HepG2 (cell line): ENCODE measurements around the gene ESYT1. TPM values are rescaled to one million over a fixed set of nuclear protein-coding genes. Genes with fewer than 3 reads are reported as not detected.

Source experiments
- ATF1 ChIP-seq: IDR thresholded peaks from 2 replicates; pipeline ENCODE4 v1.6.1; 2016; ENCODE audit warnings: mild to moderate bottlenecking, control low read depth
- E2F1 ChIP-seq: sonication (generic); formaldehyde crosslinking; IDR thresholded peaks from 2 replicates; pipeline ENCODE4 v1.5.0; 2020; ENCODE audit warnings: missing genetic modification reagents
- GABPB1 ChIP-seq: IDR thresholded peaks from 2 replicates; pipeline ENCODE4 v1.6.1; 2016; ENCODE audit warnings: mild to moderate bottlenecking, missing genetic modification reagents, moderate library complexity, missing compliant biosample characterization
- KDM3A ChIP-seq: IDR thresholded peaks from 2 replicates; pipeline ENCODE4 v1.6.1; 2018; ENCODE audit warnings: low read depth, missing compliant biosample characterization
- KLF9 ChIP-seq: IDR thresholded peaks from 2 replicates; pipeline ENCODE4 v1.6.1; 2016; ENCODE audit warnings: low read depth
- MAFF ChIP-seq: IDR thresholded peaks from 2 replicates; pipeline ENCODE4 v1.6.1; 2011; ENCODE audit warnings: low read depth, low read length, improper control_type of control experiment
- MAX ChIP-seq: IDR thresholded peaks from 2 replicates; pipeline ENCODE4 v1.6.1; 2012; ENCODE audit warnings: inconsistent platforms
- MBNL3 ChIP-seq: fragments of 250-450 bp; sonication (Bioruptor Pico); conservative IDR thresholded peaks from 2 replicates; pipeline ENCODE4 v1.8.0; 2022; ENCODE audit warnings: mild to moderate bottlenecking, inconsistent platforms
- MTF2 ChIP-seq: sonication (generic); formaldehyde crosslinking; IDR thresholded peaks from 2 replicates; pipeline ENCODE4 v1.5.0; 2020; ENCODE audit warnings: missing genetic modification reagents, borderline replicate concordance
- MYNN ChIP-seq: sonication (generic); formaldehyde crosslinking; IDR thresholded peaks from 2 replicates; pipeline ENCODE4 v1.4.0; 2020; ENCODE audit warnings: mild to moderate bottlenecking, low read depth, missing genetic modification reagents
- PHF8 ChIP-seq: sonication (generic); formaldehyde crosslinking; IDR thresholded peaks from 2 replicates; pipeline ENCODE4 v1.5.0; 2020; ENCODE audit warnings: missing genetic modification reagents
- POGK ChIP-seq: sonication (generic); formaldehyde crosslinking; conservative IDR thresholded peaks from 2 replicates; pipeline ENCODE4 v1.8.0; 2022; ENCODE audit warnings: mild to moderate bottlenecking, moderate library complexity, missing genetic modification reagents
- PREB ChIP-seq: sonication (generic); formaldehyde crosslinking; IDR thresholded peaks from 2 replicates; pipeline ENCODE4 v1.4.0; 2020; ENCODE audit warnings: missing genetic modification reagents
- TAF1 ChIP-seq: sonication (generic); formaldehyde crosslinking; IDR thresholded peaks from 2 replicates; pipeline ENCODE4 v1.4.0; 2020; ENCODE audit warnings: missing genetic modification reagents
- TEAD2 ChIP-seq: sonication (generic); formaldehyde crosslinking; IDR thresholded peaks from 2 replicates; pipeline ENCODE4 v1.9.0; 2021; ENCODE audit warnings: missing genetic modification reagents
- TEF ChIP-seq: sonication (generic); formaldehyde crosslinking; IDR thresholded peaks from 2 replicates; pipeline ENCODE4 v1.5.0; 2020; ENCODE audit warnings: missing genetic modification reagents
- ZBTB26 ChIP-seq: IDR thresholded peaks from 2 replicates; pipeline ENCODE4 v1.6.1; 2016; ENCODE audit warnings: missing compliant biosample characterization, missing genetic modification reagents, borderline replicate concordance
- ZBTB7A ChIP-seq: sonication (generic); formaldehyde crosslinking; IDR thresholded peaks from 2 replicates; pipeline ENCODE4 v1.8.0; 2022; ENCODE audit warnings: mild to moderate bottlenecking, missing genetic modification reagents
- ZFYVE20 ChIP-seq: sonication (generic); formaldehyde crosslinking; IDR thresholded peaks from 2 replicates; pipeline ENCODE4 v1.8.0; 2023; ENCODE audit warnings: low read depth, mild to moderate bottlenecking, moderate library complexity, missing genetic modification reagents, borderline replicate concordance
- ZNF33B ChIP-seq: sonication (generic); formaldehyde crosslinking; IDR thresholded peaks from 2 replicates; pipeline ENCODE4 v1.5.1; 2020; ENCODE audit warnings: mild to moderate bottlenecking, missing genetic modification reagents
- ZNF468 ChIP-seq: sonication (generic); formaldehyde crosslinking; IDR thresholded peaks from 2 replicates; pipeline ENCODE4 v1.8.0; 2022; ENCODE audit warnings: mild to moderate bottlenecking, moderate library complexity, missing genetic modification reagents
- ZNF503 ChIP-seq: sonication (generic); formaldehyde crosslinking; IDR thresholded peaks from 2 replicates; pipeline ENCODE4 v1.4.0; 2020; ENCODE audit warnings: missing genetic modification reagents
- polyA plus RNA-seq, 8 experiments: library from polyadenylated mRNA; depleted of rRNA in 3 of 8; stranded (reverse) in 7 of 8; unstranded in 1 of 8; fragments of >200 nt; fragmentation: Illumina TruSeq in 4 of 8; extraction: Trizol in 4 of 8; gene quantifications; 2 replicates each; pipeline versions ENCODE4 v1.2.1 to v1.2.3, GENCODE V29; 2011 to 2016; ENCODE audit warnings: low read depth in 4 of 8, missing spikeins in 1 of 8, mixed read lengths in 1 of 8; ENCODE audit not compliant: insufficient read depth in 1 of 8
- total RNA-seq, 5 experiments: library from RNA; depleted of rRNA; stranded (reverse); fragments of >200 nt; fragmentation: Illumina TruSeq; extraction: Trizol; gene quantifications; 2 replicates each; pipeline ENCODE4 v1.2.3, GENCODE V29; 2016; ENCODE audit warnings: low read depth in 1 of 5

Gene ESYT1
- total and polyA plus RNA-seq, 2 of the 13 experiments (the other 11 are each of a cell fraction or from before 2014, with no cell fraction given), result 66.9 to 71.0 TPM

- TF ChIP-seq ZFYVE20, result no peak
- 0 out of 2 replicates have a peak, but pooled peaks have one; percentile 36 for TF ChIP-seq MAX
- TF ChIP-seq TEAD2 (CRISPR knock-in tag), result no peak
- 0 out of 2 replicates have a peak, but pooled peaks have one; percentile 21 for TF ChIP-seq ZBTB7A (CRISPR knock-in tag)
- no peak for TF ChIP-seq MBNL3 (CRISPR knock-in tag)
- TF ChIP-seq ZNF33B (CRISPR knock-in tag), result no peak
- no peak for TF ChIP-seq MTF2 (CRISPR knock-in tag)
- 0 out of 2 replicates have a peak, but pooled peaks have one; percentile 31 for TF ChIP-seq KDM3A
- TF ChIP-seq POGK (CRISPR knock-in tag), result 0 out of 2 replicates have a peak, but pooled peaks have one; percentile 27
- no peak for TF ChIP-seq PREB (CRISPR knock-in tag)
- TF ChIP-seq MYNN (CRISPR knock-in tag), result peak; percentile 26; the same call in 1 of the 2 replicates
- TF ChIP-seq ZNF468 (CRISPR knock-in tag), result no peak
- peak; percentile 62; the same call in 1 of the 2 replicates for TF ChIP-seq TAF1 (CRISPR knock-in tag)
- no peak for TF ChIP-seq E2F1
- TF ChIP-seq MAFF, result no peak
- TF ChIP-seq PHF8 (CRISPR knock-in tag), result peak; percentile 25; the same call in 1 of the 2 replicates
- TF ChIP-seq ZNF503 (CRISPR knock-in tag), result no peak; the same call in 1 of the 2 replicates
- no peak for TF ChIP-seq ATF1 (CRISPR knock-in tag)
- TF ChIP-seq TEF (CRISPR knock-in tag), result no peak
- peak; percentile 65; the same call in 1 of the 2 replicates for TF ChIP-seq KLF9
- TF ChIP-seq ZBTB26 (CRISPR knock-in tag), result 0 out of 2 replicates have a peak, but pooled peaks have one; percentile 20
- peak; percentile 68; the same call in 1 of the 2 replicates for TF ChIP-seq GABPB1
Observed at GRCh38 chr12:56129206-56129941, 1.3 kb downstream of the ESYT1 start (continued).
